ENCODE measurements around the gene C1orf210. TPM values are rescaled to one million over a fixed set of nuclear protein-coding genes. Genes with fewer than 3 reads are reported as not detected.

Gene C1orf210
- 0.03 TPM for polyA plus RNA-seq (2013, experiment 1 of 2)
- 0.10 TPM for polyA plus RNA-seq (2013, experiment 2 of 2)

- Histone ChIP-seq H3K9me3 (replicated peaks in 1 of 2; ENCODE audit: control insufficient read depth in 2 of 2, insufficient read depth in 1 of 2, low read depth in 1 of 2, low read length in 2 of 2) (no peaks in the 10 kb centered on the region), H2AK5ac (ENCODE audit: low read depth, low read length) (peak within 1 kb of the TSS; percentile 24), H3K4me1 (ENCODE audit: control insufficient read depth in 2 of 2, insufficient read depth in 1 of 2, low read depth in 1 of 2, low read length in 2 of 2) (peaks cover 9 to 18% of the 10 kb centered on the region in 2 donors), H3K4me2 (ENCODE audit: insufficient read depth, low read length, poor library complexity, severe bottlenecking) (no peak within 1 kb of the TSS), H3K9ac (ENCODE audit: low read depth, low read length, poor library complexity) (peak within 1 kb of the TSS; percentile 7), H3K79me1 (ENCODE audit: low read depth, low read length) (no peaks in the 10 kb centered on the region), H2BK15ac (ENCODE audit: low read length) (peak within 1 kb of the TSS; percentile 65), H3K27me3 (ENCODE audit: control insufficient read depth in 3 of 3, insufficient read depth in 3 of 3, low read depth in 1 of 3, low read length in 3 of 3) (peaks cover 0 to 32% (median 6%) of the 10 kb centered on the region in 3 experiments), H3K36me3 (replicated peaks in 1 of 2; ENCODE audit: control insufficient read depth in 2 of 2, insufficient read depth in 2 of 2, low read length in 2 of 2) (no peaks in the 10 kb centered on the region), H3K18ac (ENCODE audit: low read length) (peak within 1 kb of the TSS; percentile 40), H4K8ac (ENCODE audit: low read depth, low read length) (no peak within 1 kb of the TSS), H4K91ac (ENCODE audit: low read depth, low read length, poor library complexity) (no peak within 1 kb of the TSS), H2BK120ac (ENCODE audit: low read depth, low read length) (no peak within 1 kb of the TSS), H3K4ac (ENCODE audit: low read length) (no peak within 1 kb of the TSS), H3K27ac (replicated peaks; ENCODE audit: low read length) (no peak within 1 kb of the TSS), H3K14ac (ENCODE audit: low read length) (no peak within 1 kb of the TSS), H3K23ac (ENCODE audit: low read depth, low read length, poor library complexity) (peak within 1 kb of the TSS; percentile 27), H2BK5ac (ENCODE audit: low read length) (peak within 1 kb of the TSS; percentile 44), H3K4me3 (ENCODE audit: low read length in 2 of 2) (peak within 1 kb of the TSS in 1 of 2 donors; percentile 32), H2BK12ac (ENCODE audit: low read length) (peak within 1 kb of the TSS; percentile 24), H2AFZ (ENCODE audit: low read length) (no peak within 1 kb of the TSS)
- no peak for DNase-seq (ENCODE audit: low spot score)
- no CpG with 5 or more reads among the region's 19 CpGs for WGBS, 2 donors (ENCODE audit: extremely low coverage in 2 of 2, insufficient read length in 2 of 2, insufficient replicate concordance in 1 of 2)
Measured at GRCh38 chr1:43285269-43285990, at the start of gene C1orf210. Gene C1orf210 (minus strand): TSS chr1:43285581. CDS start chr1:43283270, 2,311 bp downstream.

GRCh38 chr1:43334453-43335205, 49.2 kb upstream of the C1orf210 start:
- H3K79me1 ChIP-seq (ENCODE audit: low read depth, low read length) = no peaks in the 10 kb centered on the region
- H2BK15ac ChIP-seq (ENCODE audit: low read length) = no peak overlapping the region
- H3K23ac ChIP-seq (ENCODE audit: low read depth, low read length, poor library complexity) = no peak overlapping the region
- H3K27ac ChIP-seq (replicated peaks; ENCODE audit: low read length) = no peak overlapping the region
- H3K14ac ChIP-seq (ENCODE audit: low read length) = no peak overlapping the region
- no peak overlapping the region for H2BK120ac ChIP-seq (ENCODE audit: low read depth, low read length)
- no peak overlapping the region for H2AK5ac ChIP-seq (ENCODE audit: low read depth, low read length)
- no peak overlapping the region for H3K9ac ChIP-seq (ENCODE audit: low read depth, low read length, poor library complexity)
- no peak for DNase-seq (ENCODE audit: low spot score)
- no peak overlapping the region for H4K8ac ChIP-seq (ENCODE audit: low read depth, low read length)
- H2BK12ac ChIP-seq (ENCODE audit: low read length) = no peak overlapping the region
- no peak overlapping the region for H4K91ac ChIP-seq (ENCODE audit: low read depth, low read length, poor library complexity)
- no peaks in the 10 kb centered on the region for H3K36me3 ChIP-seq (replicated peaks in 1 of 2; ENCODE audit: control insufficient read depth in 2 of 2, insufficient read depth in 2 of 2, low read length in 2 of 2)
- no peak overlapping the region for H3K18ac ChIP-seq (ENCODE audit: low read length)
- H3K9me3 ChIP-seq (replicated peaks in 1 of 2; ENCODE audit: control insufficient read depth in 2 of 2, insufficient read depth in 1 of 2, low read depth in 1 of 2, low read length in 2 of 2) = no peaks in the 10 kb centered on the region
- H3K4me1 ChIP-seq (ENCODE audit: control insufficient read depth in 2 of 2, insufficient read depth in 1 of 2, low read depth in 1 of 2, low read length in 2 of 2) = peaks cover 2 to 3% of the 10 kb centered on the region in 2 donors
- 100% methylated on average over 1 of the region's 7 CpGs; no CpG with 5 or more reads in 1 of the 2 donors for WGBS, 2 donors (ENCODE audit: extremely low coverage in 2 of 2, insufficient read length in 2 of 2, insufficient replicate concordance in 1 of 2)
- no peak overlapping the region for H3K4ac ChIP-seq (ENCODE audit: low read length)
- H3K27me3 ChIP-seq (ENCODE audit: control insufficient read depth in 3 of 3, insufficient read depth in 3 of 3, low read depth in 1 of 3, low read length in 3 of 3) = peaks cover 0 to 15% (median 0%) of the 10 kb centered on the region in 3 experiments
- H3K4me2 ChIP-seq (ENCODE audit: insufficient read depth, low read length, poor library complexity, severe bottlenecking) = no peak overlapping the region
- no peak overlapping the region for H3K4me3 ChIP-seq (ENCODE audit: low read length in 2 of 2)
- H2AFZ ChIP-seq (ENCODE audit: low read length) = no peak overlapping the region
- H2BK5ac ChIP-seq (ENCODE audit: low read length) = no peak overlapping the region

- H3K4me3 ChIP-seq (ENCODE audit: low read length in 2 of 2) = no peak overlapping the region
- no peak overlapping the region for H3K9ac ChIP-seq (ENCODE audit: low read depth, low read length, poor library complexity)
- no peak overlapping the region for H4K91ac ChIP-seq (ENCODE audit: low read depth, low read length, poor library complexity)
- peaks cover 0 to 3% of the 10 kb centered on the region in 2 donors for H3K4me1 ChIP-seq (ENCODE audit: control insufficient read depth in 2 of 2, insufficient read depth in 1 of 2, low read depth in 1 of 2, low read length in 2 of 2)
- H3K4ac ChIP-seq (ENCODE audit: low read length) = no peak overlapping the region
- no peak overlapping the region for H2AK5ac ChIP-seq (ENCODE audit: low read depth, low read length)
- H3K18ac ChIP-seq (ENCODE audit: low read length) = no peak overlapping the region
- no peak overlapping the region for H3K27ac ChIP-seq (replicated peaks; ENCODE audit: low read length)
- no peak overlapping the region for H2AFZ ChIP-seq (ENCODE audit: low read length)
- H3K79me1 ChIP-seq (ENCODE audit: low read depth, low read length) = no peaks in the 10 kb centered on the region
- no peak overlapping the region for H2BK12ac ChIP-seq (ENCODE audit: low read length)
- no peaks in the 10 kb centered on the region for H3K36me3 ChIP-seq (replicated peaks in 1 of 2; ENCODE audit: control insufficient read depth in 2 of 2, insufficient read depth in 2 of 2, low read length in 2 of 2)
- peaks cover 2 to 6% of the 10 kb centered on the region in 2 donors for H3K9me3 ChIP-seq (replicated peaks in 1 of 2; ENCODE audit: control insufficient read depth in 2 of 2, insufficient read depth in 1 of 2, low read depth in 1 of 2, low read length in 2 of 2)
- H2BK15ac ChIP-seq (ENCODE audit: low read length) = no peak overlapping the region
- no peak overlapping the region for H3K4me2 ChIP-seq (ENCODE audit: insufficient read depth, low read length, poor library complexity, severe bottlenecking)
- no peak overlapping the region for H4K8ac ChIP-seq (ENCODE audit: low read depth, low read length)
- WGBS, 2 donors (ENCODE audit: extremely low coverage in 2 of 2, insufficient read length in 2 of 2, insufficient replicate concordance in 1 of 2) = no CpG with 5 or more reads among the region's 5 CpGs
- H3K14ac ChIP-seq (ENCODE audit: low read length) = no peak overlapping the region
- H3K23ac ChIP-seq (ENCODE audit: low read depth, low read length, poor library complexity) = no peak overlapping the region
- H3K27me3 ChIP-seq (ENCODE audit: control insufficient read depth in 3 of 3, insufficient read depth in 3 of 3, low read depth in 1 of 3, low read length in 3 of 3) = no peaks in the 10 kb centered on the region
- H2BK5ac ChIP-seq (ENCODE audit: low read length) = no peak overlapping the region
- no peak for DNase-seq (ENCODE audit: low spot score)
- no peak overlapping the region for H2BK120ac ChIP-seq (ENCODE audit: low read depth, low read length)
Measured at GRCh38 chr1:43331688-43332087, 46.3 kb upstream of the C1orf210 start.
